ENCODE data around the gene CLEC1B. TPM values are rescaled to one million over a fixed set of nuclear protein-coding genes. Genes with fewer than 3 reads are reported as not detected.
"Not testable (repeated sequence)": the region's sequence is repeated elsewhere in the genome, so short reads cannot be mapped to it uniquely, and the experiment has no call there.

The CLEC1B gene
- total RNA-seq, 1 donor from 2014 or later: not detected

DNA sequence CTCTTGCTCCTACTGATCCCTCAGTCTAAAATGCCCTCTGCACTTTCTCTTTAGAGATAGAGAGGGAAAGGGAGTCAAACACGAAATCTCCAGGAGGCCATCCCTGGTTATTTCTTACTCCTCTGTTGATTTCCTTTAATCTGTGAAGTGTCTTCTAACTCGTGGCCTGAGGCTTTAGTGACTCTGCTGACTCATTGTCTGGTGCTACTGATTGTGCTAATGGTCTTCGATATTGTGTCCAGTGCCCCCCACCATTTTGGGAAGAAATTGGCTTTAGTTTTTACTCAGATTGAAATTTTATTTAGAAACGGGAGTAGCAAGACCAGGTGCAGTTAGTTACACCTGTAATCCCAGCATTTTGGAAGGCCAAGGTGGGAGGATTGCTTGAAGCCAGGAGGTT, 32.4 kb upstream of the CLEC1B start:
- no peak for DNase-seq (ENCODE audit: low spot score, unreplicated experiment)
- H3K27me3 Mint-ChIP-seq: no peaks in the 10 kb centered on the region
- H3K4me1 Mint-ChIP-seq (ENCODE audit: low read depth): no peaks in the 10 kb centered on the region
- no peak overlapping the region for H3K4me3 Mint-ChIP-seq (ENCODE audit: low read depth)
- H3K9me3 Mint-ChIP-seq (ENCODE audit: low read depth): no peaks in the 10 kb centered on the region
- TF ChIP-seq, protein P1, sequence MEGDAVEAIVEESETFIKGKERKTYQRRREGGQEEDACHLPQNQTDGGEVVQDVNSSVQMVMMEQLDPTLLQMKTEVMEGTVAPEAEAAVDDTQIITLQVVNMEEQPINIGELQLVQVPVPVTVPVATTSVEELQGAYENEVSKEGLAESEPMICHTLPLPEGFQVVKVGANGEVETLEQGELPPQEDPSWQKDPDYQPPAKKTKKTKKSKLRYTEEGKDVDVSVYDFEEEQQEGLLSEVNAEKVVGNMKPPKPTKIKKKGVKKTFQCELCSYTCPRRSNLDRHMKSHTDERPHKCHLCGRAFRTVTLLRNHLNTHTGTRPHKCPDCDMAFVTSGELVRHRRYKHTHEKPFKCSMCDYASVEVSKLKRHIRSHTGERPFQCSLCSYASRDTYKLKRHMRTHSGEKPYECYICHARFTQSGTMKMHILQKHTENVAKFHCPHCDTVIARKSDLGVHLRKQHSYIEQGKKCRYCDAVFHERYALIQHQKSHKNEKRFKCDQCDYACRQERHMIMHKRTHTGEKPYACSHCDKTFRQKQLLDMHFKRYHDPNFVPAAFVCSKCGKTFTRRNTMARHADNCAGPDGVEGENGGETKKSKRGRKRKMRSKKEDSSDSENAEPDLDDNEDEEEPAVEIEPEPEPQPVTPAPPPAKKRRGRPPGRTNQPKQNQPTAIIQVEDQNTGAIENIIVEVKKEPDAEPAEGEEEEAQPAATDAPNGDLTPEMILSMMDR (IDR thresholded peaks at IDR 0.05; ENCODE audit: unreplicated experiment): no peak
- H3K27ac Mint-ChIP-seq: no peak overlapping the region
- no peaks in the 10 kb centered on the region for H3K36me3 Mint-ChIP-seq (ENCODE audit: insufficient read depth)

DNA sequence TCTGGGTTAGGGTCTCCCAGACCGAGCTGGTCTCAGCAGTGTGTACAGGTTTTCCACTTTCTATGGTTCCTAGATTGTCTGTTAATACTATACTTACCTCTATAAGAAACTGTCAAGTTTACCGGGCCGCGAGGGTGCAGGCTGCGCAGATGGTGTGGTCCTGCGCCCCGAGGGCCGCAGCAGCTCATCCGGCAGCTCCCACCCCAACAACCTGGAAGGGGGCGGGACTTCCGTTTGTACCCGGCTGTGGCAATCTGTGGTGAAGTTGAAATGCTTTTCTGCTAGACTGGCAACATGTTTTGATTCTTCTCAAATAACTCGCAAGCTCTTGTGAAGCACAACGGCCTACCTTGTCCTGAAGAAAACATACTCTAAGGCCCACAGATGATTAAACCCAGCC, 31.5 kb upstream of the CLEC1B start, which contains the start of gene CLEC9A:
Gene CLEC9A, plus strand, starts transcription at position 237 of the 400 bp plus-strand sequence. CDS start 22,006 bp downstream, outside the sequence.
- no peak for DNase-seq (ENCODE audit: low spot score, unreplicated experiment)
- Mint-ChIP-seq H3K27ac (no peak within 1 kb of the TSS), H3K36me3 (ENCODE audit: insufficient read depth) (no peaks in the 10 kb centered on the region), H3K4me1 (ENCODE audit: low read depth) (no peaks in the 10 kb centered on the region), H3K4me3 (ENCODE audit: low read depth) (no peak within 1 kb of the TSS), H3K27me3 (no peaks in the 10 kb centered on the region), H3K9me3 (ENCODE audit: low read depth) (no peaks in the 10 kb centered on the region)
- TF ChIP-seq, protein P1 (IDR thresholded peaks at IDR 0.05; ENCODE audit: unreplicated experiment): no peak

GRCh38 chr12:10027721-10028120, 28.8 kb upstream of the CLEC1B start:
- no peak for DNase-seq (ENCODE audit: low spot score, unreplicated experiment)
- no peak overlapping the region for H3K27ac Mint-ChIP-seq
- no peak overlapping the region for H3K4me3 Mint-ChIP-seq (ENCODE audit: low read depth)
- H3K27me3 Mint-ChIP-seq: no peaks in the 10 kb centered on the region
- H3K36me3 Mint-ChIP-seq (ENCODE audit: insufficient read depth): no peaks in the 10 kb centered on the region
- H3K4me1 Mint-ChIP-seq (ENCODE audit: low read depth): no peaks in the 10 kb centered on the region
- H3K9me3 Mint-ChIP-seq (ENCODE audit: low read depth): no peaks in the 10 kb centered on the region
- TF ChIP-seq, protein P1 (IDR thresholded peaks at IDR 0.05; ENCODE audit: unreplicated experiment): no peak

- TF ChIP-seq, protein P1 (IDR thresholded peaks at IDR 0.05; ENCODE audit: unreplicated experiment): no peak
- Mint-ChIP-seq H3K4me3 (ENCODE audit: low read depth) (no peak overlapping the region), H3K9me3 (ENCODE audit: low read depth) (no peaks in the 10 kb centered on the region), H3K4me1 (ENCODE audit: low read depth) (no peaks in the 10 kb centered on the region), H3K27ac (no peak overlapping the region), H3K36me3 (ENCODE audit: insufficient read depth) (no peaks in the 10 kb centered on the region), H3K27me3 (no peaks in the 10 kb centered on the region)
- DNase-seq (ENCODE audit: low spot score, unreplicated experiment): no peak
Observed at GRCh38 chr12:10027311-10027710, 28.4 kb upstream of the CLEC1B start.

DNA sequence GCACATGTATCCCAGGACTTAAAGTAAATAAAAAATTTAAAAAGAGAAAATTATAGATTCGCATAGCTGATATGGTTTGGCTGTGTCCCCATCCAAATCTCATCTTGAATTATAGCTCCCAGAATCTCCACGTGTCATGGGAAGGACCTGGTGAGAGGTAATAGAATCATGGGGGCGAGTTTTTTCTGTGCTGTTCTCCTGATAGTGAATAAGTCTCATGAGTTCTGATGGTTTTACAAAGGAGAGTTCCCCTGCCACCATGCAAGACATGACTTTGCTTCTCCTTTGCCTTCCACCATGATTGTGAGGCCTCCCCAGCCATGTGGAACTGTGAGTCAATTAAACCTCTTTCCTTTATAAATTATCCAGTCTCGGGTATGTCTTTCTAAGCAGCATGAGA, 27.7 kb upstream of the CLEC1B start:
- DNase-seq (ENCODE audit: low spot score, unreplicated experiment); H3K27me3 Mint-ChIP-seq; H3K36me3 Mint-ChIP-seq (ENCODE audit: insufficient read depth); H3K4me1 Mint-ChIP-seq (ENCODE audit: low read depth); H3K27ac Mint-ChIP-seq; H3K9me3 Mint-ChIP-seq (ENCODE audit: low read depth); H3K4me3 Mint-ChIP-seq (ENCODE audit: low read depth): not testable (repeated sequence)

GRCh38 chr12:10025236-10025635, 26.3 kb upstream of the CLEC1B start:
- DNase-seq (ENCODE audit: low spot score, unreplicated experiment): no peak
- no peaks in the 10 kb centered on the region for H3K27me3 Mint-ChIP-seq
- TF ChIP-seq, protein P1 (IDR thresholded peaks at IDR 0.05; ENCODE audit: unreplicated experiment): no peak
- H3K4me1 Mint-ChIP-seq (ENCODE audit: low read depth): no peaks in the 10 kb centered on the region
- no peaks in the 10 kb centered on the region for H3K9me3 Mint-ChIP-seq (ENCODE audit: low read depth)
- no peak overlapping the region for H3K4me3 Mint-ChIP-seq (ENCODE audit: low read depth)
- no peaks in the 10 kb centered on the region for H3K36me3 Mint-ChIP-seq (ENCODE audit: insufficient read depth)
- H3K27ac Mint-ChIP-seq: no peak overlapping the region

Measured in progenitor cell of endocrine pancreas (in vitro differentiated cells).